ENCODE results near the gene TCF23.

DNA sequence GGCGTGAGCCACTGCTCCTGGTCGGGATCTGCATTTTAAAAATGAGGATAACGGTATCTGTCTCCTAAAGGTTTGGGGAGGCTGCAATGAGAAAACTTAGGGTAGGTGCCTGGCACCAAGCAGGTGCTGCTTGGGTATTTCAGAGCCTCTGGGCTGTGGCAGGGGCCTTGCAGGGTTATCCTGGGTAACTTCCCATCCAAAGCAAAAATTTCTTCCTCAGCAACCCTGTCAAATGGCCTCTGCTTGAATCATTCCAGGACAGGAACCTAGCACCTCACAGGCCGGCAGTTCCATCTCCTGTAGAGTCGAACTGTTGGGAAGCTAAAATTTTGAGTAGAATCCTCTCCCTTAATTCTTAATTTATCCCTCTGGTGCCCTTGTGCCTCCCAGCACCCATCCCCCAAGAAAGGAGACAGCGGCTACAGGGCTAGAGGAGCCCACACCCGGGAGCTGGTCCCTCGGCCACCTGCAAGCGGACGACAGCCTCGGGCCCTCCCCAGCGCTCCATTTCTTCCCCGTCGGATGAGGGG lies 30.7 kb upstream of the TCF23 start:
- TF ChIP-seq POLR2A (IDR thresholded peaks at IDR 0.05) (no peak), POLR2AphosphoS5 (IDR thresholded peaks at IDR 0.05) (no peak)
